ENCODE measurements around the gene MCOLN1. TPM values are rescaled to one million over a fixed set of nuclear protein-coding genes. Genes with fewer than 3 reads are reported as not detected.

The MCOLN1 gene
- total RNA-seq, 2 donors from 2014 or later, result 11.2 to 13.0 TPM

- no peaks in the 10 kb centered on the region for H3K36me3 ChIP-seq
- DNase-seq (ENCODE audit: low spot score), result no peak
- peaks cover 0 to 17% of the 10 kb centered on the region in 2 donors for H3K4me1 ChIP-seq
- no peak overlapping the region for H3K27ac ChIP-seq
- no peak for TF ChIP-seq CTCF (IDR thresholded peaks at IDR 0.05)
- no peak overlapping the region for H3K4me3 ChIP-seq
- H3K9me3 ChIP-seq, result no peaks in the 10 kb centered on the region
- no peaks in the 10 kb centered on the region for H3K27me3 ChIP-seq
Observed at GRCh38 chr19:7492558-7492957, 29.9 kb upstream of the MCOLN1 start.

- TF ChIP-seq CTCF (IDR thresholded peaks at IDR 0.05), result no peak
- H3K4me3 ChIP-seq, result no peak overlapping the region
- H3K27me3 ChIP-seq, result no peaks in the 10 kb centered on the region
- DNase-seq (ENCODE audit: low spot score), result peak; percentile 72
- H3K4me1 ChIP-seq, result peaks cover 0 to 9% of the 10 kb centered on the region in 2 donors
- no peaks in the 10 kb centered on the region for H3K36me3 ChIP-seq
- no peaks in the 10 kb centered on the region for H3K9me3 ChIP-seq
- H3K27ac ChIP-seq, result peak overlapping the region; percentile 72 to 79
Observed at GRCh38 chr19:7494416-7495098, 27.9 kb upstream of the MCOLN1 start.

GRCh38 chr19:7497292-7497691 lies 25.1 kb upstream of the MCOLN1 start:
- Histone ChIP-seq H3K27me3 (no peaks in the 10 kb centered on the region), H3K36me3 (no peaks in the 10 kb centered on the region), H3K4me3 (no peak overlapping the region), H3K27ac (no peak overlapping the region), H3K9me3 (no peaks in the 10 kb centered on the region), H3K4me1 (peaks cover 0 to 19% of the 10 kb centered on the region in 2 donors)
- peak in 1 of 2 donors; percentile 22 for TF ChIP-seq CTCF (IDR thresholded peaks at IDR 0.05)
- no peak for DNase-seq (ENCODE audit: low spot score)

- H3K4me1 ChIP-seq, result peaks cover 0 to 16% of the 10 kb centered on the region in 2 donors
- DNase-seq (ENCODE audit: low spot score), result no peak
- H3K9me3 ChIP-seq, result no peaks in the 10 kb centered on the region
- H3K27me3 ChIP-seq, result no peaks in the 10 kb centered on the region
- H3K4me3 ChIP-seq, result peak overlapping the region; percentile 21 to 47
- H3K36me3 ChIP-seq, result no peaks in the 10 kb centered on the region
- H3K27ac ChIP-seq, result no peak overlapping the region
- no peak for TF ChIP-seq CTCF (IDR thresholded peaks at IDR 0.05)
Observed at GRCh38 chr19:7500811-7501450, 21.5 kb upstream of the MCOLN1 start.

GRCh38 chr19:7502552-7502951 lies 19.9 kb upstream of the MCOLN1 start:
- no peak overlapping the region for H3K4me3 ChIP-seq
- H3K27ac ChIP-seq, result no peak overlapping the region
- no peaks in the 10 kb centered on the region for H3K9me3 ChIP-seq
- no peaks in the 10 kb centered on the region for H3K36me3 ChIP-seq
- H3K4me1 ChIP-seq, result peaks cover 0 to 22% of the 10 kb centered on the region in 2 donors
- no peaks in the 10 kb centered on the region for H3K27me3 ChIP-seq
- TF ChIP-seq CTCF (IDR thresholded peaks at IDR 0.05), result no peak
- DNase-seq (ENCODE audit: low spot score), result no peak
